GM19238 (cell line): ENCODE measurements around the gene NEDD4L.
"Not testable (repeated sequence)": the region's sequence is repeated elsewhere in the genome, so short reads cannot be mapped to it uniquely, and the experiment has no call there.

Source experiments
- DNase-seq: peaks from one replicate; pipeline ENCODE4 v3.0.0; 2011; ENCODE audit warnings: low spot score; ENCODE audit not compliant: insufficient read length

Gene NEDD4L

GRCh38 chr18:58364876-58365528 is 321.0 kb downstream of the NEDD4L start:
- DNase-seq = no peak

GRCh38 chr18:58367425-58368140 is 323.6 kb downstream of the NEDD4L start:
- no peak for DNase-seq

GRCh38 chr18:58369616-58370015 is 325.6 kb downstream of the NEDD4L start:
- DNase-seq = no peak

- DNase-seq = no peak
Observed at GRCh38 chr18:58370038-58370580, 326.1 kb downstream of the NEDD4L start.

GRCh38 chr18:58370612-58371011 is 326.6 kb downstream of the NEDD4L start:
- DNase-seq = no peak

- no peak for DNase-seq
Observed at GRCh38 chr18:58373481-58373880, 329.5 kb downstream of the NEDD4L start.

GRCh38 chr18:58375051-58375450 is 331.0 kb downstream of the NEDD4L start:
- no peak for DNase-seq

- DNase-seq = no peak
Observed at GRCh38 chr18:58378411-58379379, 334.7 kb downstream of the NEDD4L start.

- no peak for DNase-seq
Observed at GRCh38 chr18:58379443-58379842, 335.4 kb downstream of the NEDD4L start.

- not testable (repeated sequence) for DNase-seq
Observed at GRCh38 chr18:58380113-58380512, 336.1 kb downstream of the NEDD4L start.

GRCh38 chr18:58381676-58382411 is 337.8 kb downstream of the NEDD4L start:
- no peak for DNase-seq

- no peak for DNase-seq
Observed at GRCh38 chr18:58382446-58382845, 338.4 kb downstream of the NEDD4L start.

GRCh38 chr18:58385472-58385871 is 341.4 kb downstream of the NEDD4L start:
- DNase-seq = no peak

GRCh38 chr18:58386780-58387179 is 342.8 kb downstream of the NEDD4L start:
- no peak for DNase-seq

- DNase-seq = no peak
Observed at GRCh38 chr18:58387716-58388115, 343.7 kb downstream of the NEDD4L start.

- DNase-seq = no peak
Observed at GRCh38 chr18:58388736-58389135, 344.7 kb downstream of the NEDD4L start.

GRCh38 chr18:58389745-58390144 is 345.7 kb downstream of the NEDD4L start:
- no peak for DNase-seq

- no peak for DNase-seq
Observed at GRCh38 chr18:58390399-58390798, 346.4 kb downstream of the NEDD4L start.

- DNase-seq = no peak
Observed at GRCh38 chr18:58391231-58391825, 347.3 kb downstream of the NEDD4L start.

GRCh38 chr18:58391932-58392323 is 347.9 kb downstream of the NEDD4L start:
- no peak for DNase-seq
